ENCODE measurements around the gene SMCO3.

SMCO3 gene

DNA sequence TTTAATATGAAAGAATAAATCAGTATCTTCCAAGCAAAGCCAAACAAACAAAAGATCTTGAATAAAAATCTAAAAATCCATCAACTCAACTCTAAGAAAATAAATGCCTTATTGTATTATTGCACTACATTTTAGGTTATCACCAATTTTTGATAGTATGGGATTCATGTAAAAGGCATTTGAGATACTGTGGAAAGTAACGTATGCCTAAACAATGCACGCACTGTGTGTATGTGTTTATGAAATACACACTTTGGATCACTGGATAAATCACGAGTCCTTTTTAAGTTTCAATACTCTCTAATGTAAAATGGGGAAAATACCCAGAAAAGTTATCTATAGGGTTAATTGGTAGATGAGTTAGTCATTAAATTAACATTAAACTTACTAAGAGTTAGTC is 28.4 kb downstream of the SMCO3 start:
- Histone ChIP-seq H3K36me3 (ENCODE audit: control insufficient read depth in 2 of 2, insufficient read depth in 1 of 2, low read length in 2 of 2) (peaks cover 41 to 67% of the 10 kb centered on the region in 2 experiments), H3K4me1 (ENCODE audit: control insufficient read depth, insufficient read depth, low read length) (0 out of 2 replicates have a peak, but pooled peaks cover under 1% of the 10 kb centered on the region), H3K27ac (ENCODE audit: extremely low read depth, low read depth, low read length) (no peak overlapping the region), H3K4me3 (ENCODE audit: low read depth, low read length) (no peak overlapping the region), H3K9me3 (ENCODE audit: control insufficient read depth, insufficient read depth, low read depth, low read length) (no peaks in the 10 kb centered on the region)
- CTCF ChIA-PET: no interaction called here
- TF ChIP-seq ZFP37 (tag by site-specific recombination; IDR thresholded peaks at IDR 0.05) (no peak), ZNF510 (tag by site-specific recombination; IDR thresholded peaks at IDR 0.05; ENCODE audit: insufficient replicate concordance) (no peak), ZNF114 (tag by site-specific recombination; IDR thresholded peaks at IDR 0.05) (no peak), ZBTB20 (tag by site-specific recombination; IDR thresholded peaks at IDR 0.05) (no peak), ZNF423 (tag by site-specific recombination; IDR thresholded peaks at IDR 0.05) (no peak), ZNF132 (tag by site-specific recombination; IDR thresholded peaks at IDR 0.05; ENCODE audit: borderline replicate concordance) (no peak), FEZF1 (tag by site-specific recombination; IDR thresholded peaks at IDR 0.05) (no peak), ZSCAN16 (tag by site-specific recombination; IDR thresholded peaks at IDR 0.05) (no peak), KLF10 (tag by site-specific recombination; IDR thresholded peaks at IDR 0.05) (no peak), ZNF747 (tag by site-specific recombination; IDR thresholded peaks at IDR 0.05) (no peak), ZNF354C (tag by site-specific recombination; IDR thresholded peaks at IDR 0.05; ENCODE audit: borderline replicate concordance, low read depth) (no peak), ZNF626 (tag by site-specific recombination; IDR thresholded peaks at IDR 0.05) (no peak)
- TF ChIP-seq, protein P1, sequence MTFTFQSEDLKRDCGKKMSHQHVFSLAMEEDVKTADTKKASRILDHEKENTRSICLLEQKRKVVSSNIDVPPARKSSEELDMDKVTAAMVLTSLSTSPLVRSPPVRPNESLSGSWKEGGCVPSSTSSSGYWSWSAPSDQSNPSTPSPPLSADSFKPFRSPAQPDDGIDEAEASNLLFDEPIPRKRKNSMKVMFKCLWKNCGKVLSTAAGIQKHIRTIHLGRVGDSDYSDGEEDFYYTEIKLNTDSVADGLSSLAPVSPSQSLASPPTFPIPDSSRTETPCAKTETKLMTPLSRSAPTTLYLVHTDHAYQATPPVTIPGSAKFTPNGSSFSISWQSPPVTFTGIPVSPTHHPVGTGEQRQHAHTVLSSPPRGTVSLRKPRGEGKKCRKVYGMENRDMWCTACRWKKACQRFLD (tag by site-specific recombination; IDR thresholded peaks at IDR 0.05): no peak
- TF ChIP-seq, protein P2, sequence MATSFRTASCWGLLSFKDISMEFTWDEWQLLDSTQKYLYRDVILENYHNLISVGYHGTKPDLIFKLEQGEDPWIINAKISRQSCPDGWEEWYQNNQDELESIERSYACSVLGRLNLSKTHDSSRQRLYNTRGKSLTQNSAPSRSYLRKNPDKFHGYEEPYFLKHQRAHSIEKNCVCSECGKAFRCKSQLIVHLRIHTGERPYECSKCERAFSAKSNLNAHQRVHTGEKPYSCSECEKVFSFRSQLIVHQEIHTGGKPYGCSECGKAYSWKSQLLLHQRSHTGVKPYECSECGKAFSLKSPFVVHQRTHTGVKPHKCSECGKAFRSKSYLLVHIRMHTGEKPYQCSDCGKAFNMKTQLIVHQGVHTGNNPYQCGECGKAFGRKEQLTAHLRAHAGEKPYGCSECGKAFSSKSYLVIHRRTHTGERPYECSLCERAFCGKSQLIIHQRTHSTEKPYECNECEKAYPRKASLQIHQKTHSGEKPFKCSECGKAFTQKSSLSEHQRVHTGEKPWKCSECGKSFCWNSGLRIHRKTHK (tag by site-specific recombination; IDR thresholded peaks at IDR 0.05): no peak
- POLR2A ChIA-PET: interaction anchor here (1.4 to 2.4 kb wide), 3 partner anchors 11 to 18 kb away, joined by 4 to 8 read pairs (median 6); partner anchors contain the start of genes C12orf60 and WBP11

DNA sequence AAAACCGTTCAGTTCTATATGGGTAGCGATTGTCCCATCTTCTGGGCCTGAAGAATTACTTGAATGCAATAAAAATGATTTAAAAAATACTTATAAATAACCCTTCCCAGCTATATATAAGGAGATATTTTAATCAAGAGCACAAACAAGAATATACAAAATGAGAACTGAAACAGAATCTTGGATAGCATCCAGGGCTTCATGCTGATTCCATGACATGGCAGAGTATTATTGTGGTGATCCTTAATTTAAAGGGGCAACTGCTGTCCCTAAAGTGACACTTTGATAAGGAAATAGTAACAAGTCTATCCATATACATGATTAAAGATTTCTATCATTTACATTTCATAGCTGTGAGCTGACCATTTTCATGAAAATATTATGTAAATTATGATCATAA is 29.5 kb downstream of the SMCO3 start:
- no peak overlapping the region for H3K27ac ChIP-seq (ENCODE audit: extremely low read depth, low read depth, low read length)
- no peaks in the 10 kb centered on the region for H3K9me3 ChIP-seq (ENCODE audit: control insufficient read depth, insufficient read depth, low read depth, low read length)
- ChIA-PET CTCF (interaction anchor here (1.2 kb wide), 1 partner anchor 9 kb away, joined by 3 read pairs; no protein-coding TSS in a partner anchor), POLR2A (interaction anchor here (1.3 to 2.4 kb wide), 4 partner anchors 10 to 19 kb away, joined by 4 to 8 read pairs (median 5); partner anchors contain the start of genes C12orf60 and WBP11)
- no peak for TF ChIP-seq YY2 (tag by site-specific recombination; IDR thresholded peaks at IDR 0.05)
- TF ChIP-seq, protein P3, sequence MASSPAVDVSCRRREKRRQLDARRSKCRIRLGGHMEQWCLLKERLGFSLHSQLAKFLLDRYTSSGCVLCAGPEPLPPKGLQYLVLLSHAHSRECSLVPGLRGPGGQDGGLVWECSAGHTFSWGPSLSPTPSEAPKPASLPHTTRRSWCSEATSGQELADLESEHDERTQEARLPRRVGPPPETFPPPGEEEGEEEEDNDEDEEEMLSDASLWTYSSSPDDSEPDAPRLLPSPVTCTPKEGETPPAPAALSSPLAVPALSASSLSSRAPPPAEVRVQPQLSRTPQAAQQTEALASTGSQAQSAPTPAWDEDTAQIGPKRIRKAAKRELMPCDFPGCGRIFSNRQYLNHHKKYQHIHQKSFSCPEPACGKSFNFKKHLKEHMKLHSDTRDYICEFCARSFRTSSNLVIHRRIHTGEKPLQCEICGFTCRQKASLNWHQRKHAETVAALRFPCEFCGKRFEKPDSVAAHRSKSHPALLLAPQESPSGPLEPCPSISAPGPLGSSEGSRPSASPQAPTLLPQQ (tag by site-specific recombination; IDR thresholded peaks at IDR 0.05): peak; percentile 20; the same call in 1 of the 2 replicates
- no peak for TF ChIP-seq ZNF23 (tag by site-specific recombination; IDR thresholded peaks at IDR 0.05; ENCODE audit: borderline replicate concordance)
- TF ChIP-seq ZNF394 (tag by site-specific recombination; IDR thresholded peaks at IDR 0.05; ENCODE audit: borderline replicate concordance): no peak
- H3K4me3 ChIP-seq (ENCODE audit: low read depth, low read length): no peak overlapping the region
- H3K36me3 ChIP-seq (ENCODE audit: control insufficient read depth in 2 of 2, insufficient read depth in 1 of 2, low read length in 2 of 2): peaks cover 30 to 56% of the 10 kb centered on the region in 2 experiments
- 0 out of 2 replicates have a peak, but pooled peaks cover 2% of the 10 kb centered on the region for H3K4me1 ChIP-seq (ENCODE audit: control insufficient read depth, insufficient read depth, low read length)

DNA sequence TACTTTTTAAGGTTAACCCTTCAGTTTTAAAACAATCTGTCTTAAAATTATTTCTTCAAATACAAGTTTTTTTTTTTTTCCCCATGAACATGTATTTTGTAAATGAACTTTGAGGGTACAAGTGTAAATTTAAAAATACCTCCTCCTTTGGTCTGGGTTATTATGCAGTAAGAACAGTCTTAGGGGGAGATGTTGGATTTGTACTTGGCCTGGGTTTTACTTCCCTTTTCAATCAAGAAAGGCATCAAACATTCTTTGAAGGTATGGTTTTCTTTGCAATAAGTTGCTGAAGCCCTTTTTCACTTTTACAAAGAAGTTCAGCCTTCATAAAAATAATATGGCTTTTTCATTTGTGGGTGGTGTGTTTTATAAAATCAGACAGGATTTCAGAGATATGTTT is 31.2 kb downstream of the SMCO3 start:
- Histone ChIP-seq H3K36me3 (ENCODE audit: control insufficient read depth in 2 of 2, insufficient read depth in 1 of 2, low read length in 2 of 2) (peaks cover 14 to 39% of the 10 kb centered on the region in 2 experiments), H3K9me3 (ENCODE audit: control insufficient read depth, insufficient read depth, low read depth, low read length) (no peaks in the 10 kb centered on the region), H3K4me3 (ENCODE audit: low read depth, low read length) (no peak overlapping the region), H3K27ac (ENCODE audit: extremely low read depth, low read depth, low read length) (no peak overlapping the region), H3K4me1 (ENCODE audit: control insufficient read depth, insufficient read depth, low read length) (0 out of 2 replicates have a peak, but pooled peaks cover 2% of the 10 kb centered on the region)
- CTCF ChIA-PET: no interaction called here
- POLR2A ChIA-PET: no interaction called here
- TF ChIP-seq ZNF600 (tag by site-specific recombination; IDR thresholded peaks at IDR 0.05) (no peak), ZNF791 (tag by site-specific recombination; IDR thresholded peaks at IDR 0.05) (no peak), ZNF416 (tag by site-specific recombination; IDR thresholded peaks at IDR 0.05) (no peak), ZNF10 (tag by site-specific recombination; IDR thresholded peaks at IDR 0.05) (no peak), ZNF266 (tag by site-specific recombination; IDR thresholded peaks at IDR 0.05; ENCODE audit: low read depth) (no peak), ZNF433 (tag by site-specific recombination; IDR thresholded peaks at IDR 0.05; ENCODE audit: low read depth) (no peak), KLF16 (tag by site-specific recombination; IDR thresholded peaks at IDR 0.05) (no peak), ZNF776 (tag by site-specific recombination; IDR thresholded peaks at IDR 0.05; ENCODE audit: borderline replicate concordance) (no peak), SALL2 (tag by site-specific recombination; IDR thresholded peaks at IDR 0.05; ENCODE audit: borderline replicate concordance) (no peak)
- TF ChIP-seq, protein P4, sequence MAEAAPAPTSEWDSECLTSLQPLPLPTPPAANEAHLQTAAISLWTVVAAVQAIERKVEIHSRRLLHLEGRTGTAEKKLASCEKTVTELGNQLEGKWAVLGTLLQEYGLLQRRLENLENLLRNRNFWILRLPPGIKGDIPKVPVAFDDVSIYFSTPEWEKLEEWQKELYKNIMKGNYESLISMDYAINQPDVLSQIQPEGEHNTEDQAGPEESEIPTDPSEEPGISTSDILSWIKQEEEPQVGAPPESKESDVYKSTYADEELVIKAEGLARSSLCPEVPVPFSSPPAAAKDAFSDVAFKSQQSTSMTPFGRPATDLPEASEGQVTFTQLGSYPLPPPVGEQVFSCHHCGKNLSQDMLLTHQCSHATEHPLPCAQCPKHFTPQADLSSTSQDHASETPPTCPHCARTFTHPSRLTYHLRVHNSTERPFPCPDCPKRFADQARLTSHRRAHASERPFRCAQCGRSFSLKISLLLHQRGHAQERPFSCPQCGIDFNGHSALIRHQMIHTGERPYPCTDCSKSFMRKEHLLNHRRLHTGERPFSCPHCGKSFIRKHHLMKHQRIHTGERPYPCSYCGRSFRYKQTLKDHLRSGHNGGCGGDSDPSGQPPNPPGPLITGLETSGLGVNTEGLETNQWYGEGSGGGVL (tag by site-specific recombination; IDR thresholded peaks at IDR 0.05): no peak

All from HEK293 (cell line).